C4-2B (cell line): ENCODE measurements around the gene CXorf49.
"Not testable (repeated sequence)": the region's sequence is repeated elsewhere in the genome, so short reads cannot be mapped to it uniquely, and the experiment has no call there.

Experiments used
- H3K27ac ChIP-seq: fragments of 450-650 bp; 2 replicates; pipeline ENCODE4 v1.5.1; 2017
- CTCF ChIP-seq: fragments of 450-650 bp; conservative IDR thresholded peaks from 2 replicates; pipeline ENCODE4 v1.5.1; 2017; ENCODE audit warnings: mild to moderate bottlenecking
- ZFX ChIP-seq: fragments of 450-650 bp; IDR thresholded peaks from 2 replicates; pipeline ENCODE4 v1.6.1; 2017

CXorf49 gene

GRCh38 chrX:71679575-71680207 lies 38.4 kb downstream of the CXorf49 start:
- TF ChIP-seq ZFX (no peak), CTCF (no peak)
- H3K27ac ChIP-seq, result no peak overlapping the region

- H3K27ac ChIP-seq, result not testable (repeated sequence)
Observed at GRCh38 chrX:71677195-71677594, 40.9 kb downstream of the CXorf49 start.

- H3K27ac ChIP-seq, result not testable (repeated sequence)
Observed at GRCh38 chrX:71676068-71676795, 41.9 kb downstream of the CXorf49 start.

DNA sequence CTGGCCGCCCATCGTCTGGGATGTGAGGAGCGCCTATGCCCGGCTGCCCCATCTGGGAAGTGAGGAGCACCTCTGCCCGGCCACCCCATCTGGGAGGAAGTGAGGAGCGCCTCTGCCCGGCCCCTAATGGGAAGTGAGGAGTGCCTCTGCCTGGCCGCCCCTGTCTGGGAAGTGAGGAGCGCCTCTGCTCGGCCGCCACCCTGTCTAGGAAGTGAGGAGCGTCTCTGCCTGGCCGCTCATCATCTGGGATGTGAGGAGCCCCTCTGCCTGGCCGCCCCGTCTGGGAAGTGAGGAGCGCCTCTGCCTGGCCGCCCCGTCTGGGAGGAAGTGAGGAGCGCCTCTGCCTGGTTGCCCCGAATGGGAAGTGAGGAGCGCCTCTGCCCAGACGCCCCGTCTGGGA lies 42.4 kb downstream of the CXorf49 start:
- not testable (repeated sequence) for H3K27ac ChIP-seq

DNA sequence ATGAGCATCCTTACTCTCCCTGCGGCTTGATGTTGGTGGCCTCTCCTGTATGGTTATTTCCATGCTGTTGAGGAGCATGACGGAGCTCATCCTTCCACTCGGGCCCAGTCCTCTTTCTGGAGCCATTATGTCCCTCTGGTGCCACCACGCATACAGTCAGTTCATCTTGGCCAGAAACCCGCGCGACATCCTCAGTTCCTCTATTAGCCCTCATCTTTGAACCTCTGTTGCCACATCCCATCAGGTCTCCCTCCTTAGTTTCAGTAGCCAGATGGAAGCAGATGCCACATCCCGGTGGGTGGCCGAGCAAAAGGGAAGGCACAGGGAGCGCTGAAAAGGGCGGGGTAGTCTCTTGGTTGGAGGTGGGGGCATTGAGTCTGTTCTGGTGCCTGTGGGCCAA lies 46.1 kb downstream of the CXorf49 start:
- no peak overlapping the region for H3K27ac ChIP-seq
- TF ChIP-seq ZFX (no peak), CTCF (no peak)

DNA sequence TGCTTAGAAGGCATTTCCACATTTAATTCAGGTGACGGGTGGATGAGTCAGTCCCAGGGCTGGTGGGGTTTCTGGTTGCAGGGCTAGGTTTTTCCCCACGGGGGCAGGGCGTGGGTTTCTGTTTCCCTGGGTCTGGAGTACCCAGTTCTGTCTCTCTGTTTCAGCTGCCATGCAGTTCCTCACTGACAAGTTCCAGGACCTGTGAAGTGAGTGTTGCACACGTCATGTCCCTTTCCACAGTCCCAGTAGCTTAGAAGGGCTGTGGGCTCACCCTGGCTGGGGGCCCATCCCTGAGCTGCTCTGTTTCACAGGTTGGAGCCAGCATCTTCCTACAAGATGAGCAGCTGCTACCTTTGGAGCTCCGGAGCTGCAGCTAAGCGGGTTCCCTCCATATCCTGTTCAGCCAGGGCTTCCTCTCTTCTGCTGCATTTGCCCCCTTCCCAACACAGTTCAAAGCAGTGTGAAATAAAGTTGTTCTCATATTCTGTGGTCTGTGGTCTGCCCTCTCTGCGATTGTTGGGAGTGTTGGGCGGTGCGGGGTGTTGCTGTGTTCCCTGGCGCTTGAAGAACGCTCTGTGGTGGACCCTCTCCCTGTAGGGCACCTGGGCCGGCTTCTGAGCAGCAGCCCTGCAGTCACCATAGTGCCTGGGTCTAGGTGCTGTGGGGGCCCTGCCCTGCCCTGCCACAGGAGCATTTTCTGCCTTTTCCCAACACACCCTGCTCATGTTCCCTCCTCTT lies 46.9 kb downstream of the CXorf49 start:
- no peak for TF ChIP-seq ZFX
- TF ChIP-seq CTCF, result no peak

GRCh38 chrX:71669947-71670346 lies 48.1 kb downstream of the CXorf49 start:
- not testable (repeated sequence) for H3K27ac ChIP-seq
- TF ChIP-seq CTCF, result peak; percentile 27

More for the DNA sequence above, 46.9 kb downstream of the CXorf49 start:
- H3K27ac ChIP-seq, result no peak overlapping the region

DNA sequence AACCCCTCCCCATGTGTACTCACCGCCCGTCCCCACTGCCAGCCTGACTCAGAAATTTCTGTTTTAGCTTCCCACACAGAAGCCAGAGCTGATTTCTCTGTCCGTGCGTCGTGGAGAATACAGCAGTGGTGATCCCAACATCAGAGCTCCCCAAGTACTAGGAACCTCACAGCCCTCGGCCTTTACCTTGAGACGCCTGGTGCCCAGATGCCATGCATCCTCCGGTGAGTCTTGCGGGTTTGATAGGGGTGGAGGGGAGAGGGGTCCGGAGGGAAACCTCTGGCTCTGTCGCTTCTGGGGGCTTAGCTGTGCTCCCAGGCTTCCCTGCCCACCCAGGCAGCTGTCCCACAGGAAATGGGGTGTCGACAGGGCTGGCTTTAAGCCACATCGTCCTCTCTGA lies 48.6 kb downstream of the CXorf49 start:
- no peak overlapping the region for H3K27ac ChIP-seq
- TF ChIP-seq CTCF, result no peak
- TF ChIP-seq ZFX, result no peak

DNA sequence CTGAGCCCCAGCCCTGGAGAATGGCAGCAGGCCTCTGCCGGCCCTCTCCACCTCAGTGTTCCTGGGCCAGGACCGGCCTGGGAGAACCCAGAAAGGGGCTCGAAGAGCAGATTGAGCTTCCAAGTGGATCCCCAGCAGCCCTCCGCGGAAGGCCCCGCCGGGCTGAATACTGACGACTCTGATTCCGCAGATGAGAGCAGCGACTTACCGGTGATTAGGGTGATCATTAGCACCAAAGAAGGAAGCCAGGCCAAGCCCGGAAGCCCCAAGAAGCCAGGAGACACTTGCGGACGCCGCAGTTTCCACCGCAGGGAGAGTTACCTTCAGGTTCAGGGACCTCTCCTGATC lies 49.9 kb downstream of the CXorf49 start:
- no peak overlapping the region for H3K27ac ChIP-seq
- TF ChIP-seq CTCF (no peak), ZFX (no peak)
